Measurements from ENCODE around the gene JAM2. TPM values are rescaled to one million over a fixed set of nuclear protein-coding genes. Genes with fewer than 3 reads are reported as not detected.

JAM2 gene
- total and polyA plus RNA-seq, 10 donors: 0.80 to 2.9 (median 1.8) TPM

DNA sequence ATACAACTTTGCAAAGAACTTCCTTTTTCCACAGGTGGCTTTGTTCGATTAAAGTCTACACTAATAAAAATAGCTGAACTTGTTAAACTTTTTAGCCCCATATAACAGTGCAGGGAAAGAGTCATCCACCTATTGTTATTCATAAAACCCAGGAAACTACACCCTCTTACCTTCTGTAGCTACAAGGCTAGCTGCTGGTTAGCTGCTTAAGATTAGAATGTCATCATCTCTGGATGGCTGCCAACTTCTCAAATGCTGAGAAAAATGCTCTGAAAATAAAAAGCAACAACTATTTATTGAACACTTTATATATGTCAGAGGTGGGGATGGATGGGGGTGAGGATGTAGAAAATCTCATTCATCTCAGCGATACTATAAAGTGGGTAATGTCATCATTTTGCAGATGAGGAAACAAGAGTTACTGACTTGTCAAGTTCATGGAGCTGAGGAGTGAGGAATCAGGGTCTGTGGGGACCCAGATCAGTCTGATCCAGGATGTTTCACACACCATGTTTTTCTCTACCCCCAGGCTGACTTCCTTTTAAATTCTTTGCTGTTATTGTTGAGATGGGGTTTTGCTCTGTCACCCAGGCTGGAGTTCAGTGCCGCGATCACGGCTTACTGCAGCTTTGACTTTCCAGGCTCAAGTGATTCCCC, 78.6 kb downstream of the JAM2 start:
- Histone ChIP-seq H3K4me3 (no peak overlapping the region), H3K4me1 (no peaks in the 10 kb centered on the region), H3K27ac (no peak overlapping the region), H3K36me3 (peaks cover 0 to 40% (median 18%) of the 10 kb centered on the region in 6 donors), H3K9me3 (no peaks in the 10 kb centered on the region), H3K27me3 (replicated peaks in 1 of 7) (no peaks in the 10 kb centered on the region)
- TF ChIP-seq POLR2AphosphoS5 (IDR thresholded peaks at IDR 0.05): no peak
- TF ChIP-seq, protein P1, sequence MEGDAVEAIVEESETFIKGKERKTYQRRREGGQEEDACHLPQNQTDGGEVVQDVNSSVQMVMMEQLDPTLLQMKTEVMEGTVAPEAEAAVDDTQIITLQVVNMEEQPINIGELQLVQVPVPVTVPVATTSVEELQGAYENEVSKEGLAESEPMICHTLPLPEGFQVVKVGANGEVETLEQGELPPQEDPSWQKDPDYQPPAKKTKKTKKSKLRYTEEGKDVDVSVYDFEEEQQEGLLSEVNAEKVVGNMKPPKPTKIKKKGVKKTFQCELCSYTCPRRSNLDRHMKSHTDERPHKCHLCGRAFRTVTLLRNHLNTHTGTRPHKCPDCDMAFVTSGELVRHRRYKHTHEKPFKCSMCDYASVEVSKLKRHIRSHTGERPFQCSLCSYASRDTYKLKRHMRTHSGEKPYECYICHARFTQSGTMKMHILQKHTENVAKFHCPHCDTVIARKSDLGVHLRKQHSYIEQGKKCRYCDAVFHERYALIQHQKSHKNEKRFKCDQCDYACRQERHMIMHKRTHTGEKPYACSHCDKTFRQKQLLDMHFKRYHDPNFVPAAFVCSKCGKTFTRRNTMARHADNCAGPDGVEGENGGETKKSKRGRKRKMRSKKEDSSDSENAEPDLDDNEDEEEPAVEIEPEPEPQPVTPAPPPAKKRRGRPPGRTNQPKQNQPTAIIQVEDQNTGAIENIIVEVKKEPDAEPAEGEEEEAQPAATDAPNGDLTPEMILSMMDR (IDR thresholded peaks at IDR 0.05 in 8 of 11, conservative IDR thresholded peaks at IDR 0.05 in 3 of 11): no peak
- TF ChIP-seq POLR2A (IDR thresholded peaks at IDR 0.05): no peak
- DNase-seq: no peak
- intact Hi-C loops (cut with DNase I; ENCODE audit: low total_unique reads): no loop called here
- WGBS, 5 donors: 70 to 75% (median 71%) methylated on average over 5 of the region's 5 CpGs

- no peaks in the 10 kb centered on the region for H3K9me3 ChIP-seq
- DNase-seq: no peak
- intact Hi-C loops (cut with DNase I; ENCODE audit: low total_unique reads): no loop called here
- TF ChIP-seq, protein P1 (IDR thresholded peaks at IDR 0.05 in 8 of 11, conservative IDR thresholded peaks at IDR 0.05 in 3 of 11): no peak
- TF ChIP-seq POLR2AphosphoS5 (IDR thresholded peaks at IDR 0.05) (no peak), POLR2A (IDR thresholded peaks at IDR 0.05) (no peak)
- H3K36me3 ChIP-seq: peaks cover 2 to 71% (median 59%) of the 10 kb centered on the region in 6 donors
- H3K27me3 ChIP-seq (replicated peaks in 1 of 7): no peaks in the 10 kb centered on the region
- H3K4me1 ChIP-seq: peaks cover 0 to 2% (median 0%) of the 10 kb centered on the region in 6 donors
- no peak overlapping the region for H3K4me3 ChIP-seq
- 92 to 99% (median 97%) methylated on average over 3 of the region's 3 CpGs for WGBS, 5 donors
- H3K27ac ChIP-seq: no peak overlapping the region
Measured at GRCh38 chr21:25721987-25722386, 82.9 kb downstream of the JAM2 start.

GRCh38 chr21:25722631-25723030, 83.6 kb downstream of the JAM2 start:
- intact Hi-C loops (cut with DNase I; ENCODE audit: low total_unique reads): no loop called here
- Histone ChIP-seq H3K4me1 (peaks cover 0 to 6% (median 0%) of the 10 kb centered on the region in 6 donors), H3K36me3 (peaks cover 2 to 77% (median 64%) of the 10 kb centered on the region in 6 donors), H3K27me3 (replicated peaks in 1 of 7) (no peaks in the 10 kb centered on the region), H3K9me3 (no peaks in the 10 kb centered on the region), H3K4me3 (no peak overlapping the region), H3K27ac (no peak overlapping the region)
- no peak for TF ChIP-seq POLR2AphosphoS5 (IDR thresholded peaks at IDR 0.05)
- TF ChIP-seq, protein P1 (IDR thresholded peaks at IDR 0.05 in 8 of 11, conservative IDR thresholded peaks at IDR 0.05 in 3 of 11): no peak
- TF ChIP-seq POLR2A (IDR thresholded peaks at IDR 0.05): no peak
- DNase-seq: no peak
- WGBS, 5 donors: 51 to 71% (median 62%) methylated on average over 3 of the region's 3 CpGs

GRCh38 chr21:25732091-25732760, 93.2 kb downstream of the JAM2 start:
- Histone ChIP-seq H3K4me3 (no peak overlapping the region), H3K4me1 (peaks cover 22 to 63% (median 36%) of the 10 kb centered on the region in 6 donors), H3K27me3 (replicated peaks in 1 of 7) (no peaks in the 10 kb centered on the region), H3K36me3 (peaks cover 5 to 37% (median 27%) of the 10 kb centered on the region in 6 donors), H3K9me3 (no peaks in the 10 kb centered on the region), H3K27ac (no peak overlapping the region)
- TF ChIP-seq POLR2AphosphoS5 (IDR thresholded peaks at IDR 0.05) (no peak), POLR2A (IDR thresholded peaks at IDR 0.05) (no peak)
- TF ChIP-seq, protein P1 (IDR thresholded peaks at IDR 0.05 in 8 of 11, conservative IDR thresholded peaks at IDR 0.05 in 3 of 11): no peak
- intact Hi-C loops (cut with DNase I; ENCODE audit: low total_unique reads): no loop called here
- DNase-seq: no peak
- WGBS, 5 donors: 85 to 93% (median 90%) methylated on average over 6 of the region's 6 CpGs

All from spleen (tissue), 11 donors.